Measurements from ENCODE around the gene RAB10.

DNA sequence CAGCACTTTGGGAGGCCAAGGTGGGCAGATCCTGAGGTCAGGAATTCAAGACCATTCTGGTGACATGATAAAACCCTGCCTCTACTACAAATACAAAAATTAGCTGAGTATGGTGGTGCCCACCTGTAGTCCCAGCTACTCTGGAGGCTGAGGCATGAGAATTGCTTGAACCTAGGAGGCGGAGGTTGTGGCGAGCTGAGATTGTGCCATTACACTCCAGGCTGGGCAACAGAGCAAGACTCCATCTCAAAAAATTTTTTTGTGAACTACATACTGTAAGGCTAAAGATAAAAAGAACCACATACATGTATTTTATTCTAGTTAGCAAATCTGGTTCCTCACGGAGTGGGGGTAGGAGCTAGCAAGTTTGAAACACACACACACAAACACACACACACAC lies 45.1 kb downstream of the RAB10 start:
- TF ChIP-seq, protein P1, sequence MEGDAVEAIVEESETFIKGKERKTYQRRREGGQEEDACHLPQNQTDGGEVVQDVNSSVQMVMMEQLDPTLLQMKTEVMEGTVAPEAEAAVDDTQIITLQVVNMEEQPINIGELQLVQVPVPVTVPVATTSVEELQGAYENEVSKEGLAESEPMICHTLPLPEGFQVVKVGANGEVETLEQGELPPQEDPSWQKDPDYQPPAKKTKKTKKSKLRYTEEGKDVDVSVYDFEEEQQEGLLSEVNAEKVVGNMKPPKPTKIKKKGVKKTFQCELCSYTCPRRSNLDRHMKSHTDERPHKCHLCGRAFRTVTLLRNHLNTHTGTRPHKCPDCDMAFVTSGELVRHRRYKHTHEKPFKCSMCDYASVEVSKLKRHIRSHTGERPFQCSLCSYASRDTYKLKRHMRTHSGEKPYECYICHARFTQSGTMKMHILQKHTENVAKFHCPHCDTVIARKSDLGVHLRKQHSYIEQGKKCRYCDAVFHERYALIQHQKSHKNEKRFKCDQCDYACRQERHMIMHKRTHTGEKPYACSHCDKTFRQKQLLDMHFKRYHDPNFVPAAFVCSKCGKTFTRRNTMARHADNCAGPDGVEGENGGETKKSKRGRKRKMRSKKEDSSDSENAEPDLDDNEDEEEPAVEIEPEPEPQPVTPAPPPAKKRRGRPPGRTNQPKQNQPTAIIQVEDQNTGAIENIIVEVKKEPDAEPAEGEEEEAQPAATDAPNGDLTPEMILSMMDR (IDR thresholded peaks at IDR 0.05), result no peak
- TF ChIP-seq POLR2A (IDR thresholded peaks at IDR 0.05), result no peak
